Right renal cortex interstitium (tissue), 3 donors: ENCODE data around the gene THBS3. TPM values are rescaled to one million over a fixed set of nuclear protein-coding genes. Genes with fewer than 3 reads are reported as not detected.
"Not testable (repeated sequence)": the region's sequence is repeated elsewhere in the genome, so short reads cannot be mapped to it uniquely, and the experiment has no call there.

Experiments
- DNase-seq, 3 donors: peaks; one replicate each; pipeline ENCODE4 v3.0.0-alpha.2; 2013; ENCODE audit warnings: low read depth in 3 of 3, low spot score in 2 of 3
- polyA plus RNA-seq, 3 donors: library from polyadenylated mRNA; unstranded; fragments of 120-200 nt; gene quantifications; one replicate each; pipeline ENCODE4 v1.2.1, GENCODE V29; 2013; ENCODE audit not compliant: insufficient read length in 3 of 3

The THBS3 gene
- polyA plus RNA-seq, 3 donors: 29.3 to 34.9 (median 31.9) TPM

GRCh38 chr1:155192346-155193274, 15.1 kb downstream of the THBS3 start:
- DNase-seq: no peak

GRCh38 chr1:155191904-155192303, 15.8 kb downstream of the THBS3 start:
- DNase-seq: no peak

- DNase-seq: not testable (repeated sequence)
Observed at GRCh38 chr1:155189926-155190325, 17.8 kb downstream of the THBS3 start.

- DNase-seq: no peak
Observed at GRCh38 chr1:155188268-155188667, 19.4 kb downstream of the THBS3 start.

GRCh38 chr1:155187456-155187891, 20.2 kb downstream of the THBS3 start:
- DNase-seq: no peak

GRCh38 chr1:155186794-155187455, 20.8 kb downstream of the THBS3 start:
- DNase-seq: no peak

GRCh38 chr1:155186067-155186793, 21.5 kb downstream of the THBS3 start:
- no peak for DNase-seq

- DNase-seq: no peak
Observed at GRCh38 chr1:155185783-155186066, 22.0 kb downstream of the THBS3 start.

GRCh38 chr1:155184835-155185782, 22.6 kb downstream of the THBS3 start:
- no peak for DNase-seq

GRCh38 chr1:155184351-155184811, 23.3 kb downstream of the THBS3 start:
- DNase-seq: no peak

- no peak for DNase-seq
Observed at GRCh38 chr1:155183775-155184221, 23.9 kb downstream of the THBS3 start.

GRCh38 chr1:155182052-155182550, 25.6 kb downstream of the THBS3 start:
- DNase-seq: no peak

GRCh38 chr1:155181371-155182051, 26.2 kb downstream of the THBS3 start:
- no peak for DNase-seq

GRCh38 chr1:155179112-155180031, 28.3 kb downstream of the THBS3 start:
- DNase-seq: no peak

- no peak for DNase-seq
Observed at GRCh38 chr1:155178441-155179111, 29.1 kb downstream of the THBS3 start.

- no peak for DNase-seq
Observed at GRCh38 chr1:155177918-155178281, 29.8 kb downstream of the THBS3 start.

- no peak for DNase-seq
Observed at GRCh38 chr1:155177192-155177917, 30.3 kb downstream of the THBS3 start.
